ENCODE measurements around the gene SNX8. TPM values are rescaled to one million over a fixed set of nuclear protein-coding genes. Genes with fewer than 3 reads are reported as not detected.
A peak's percentile ranks its signal among the peaks of the same experiment; 100 is the strongest.

The SNX8 gene
- total RNA-seq, 1 donor from 2014 or later = 60.1 TPM

DNA sequence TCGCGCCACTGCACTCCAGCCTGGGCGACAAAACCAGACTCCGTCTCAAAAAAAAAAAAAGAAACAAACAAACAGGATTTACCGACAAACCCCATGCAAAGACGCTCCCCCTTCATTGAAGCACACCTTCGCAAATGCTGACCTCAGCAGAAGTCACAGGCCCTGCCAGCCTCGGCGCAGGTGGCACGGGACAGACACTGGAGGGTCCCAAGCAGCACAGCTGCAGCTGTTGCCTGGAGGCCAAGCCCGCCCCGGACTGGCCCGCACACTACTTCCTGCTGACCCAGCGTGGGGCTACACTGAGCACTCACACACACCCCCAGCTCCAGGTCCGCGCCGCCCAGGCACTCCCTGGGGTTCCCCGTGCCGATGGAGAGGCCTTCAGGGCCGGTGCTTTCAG is 31.2 kb downstream of the SNX8 start:
- TF ChIP-seq, protein P1, sequence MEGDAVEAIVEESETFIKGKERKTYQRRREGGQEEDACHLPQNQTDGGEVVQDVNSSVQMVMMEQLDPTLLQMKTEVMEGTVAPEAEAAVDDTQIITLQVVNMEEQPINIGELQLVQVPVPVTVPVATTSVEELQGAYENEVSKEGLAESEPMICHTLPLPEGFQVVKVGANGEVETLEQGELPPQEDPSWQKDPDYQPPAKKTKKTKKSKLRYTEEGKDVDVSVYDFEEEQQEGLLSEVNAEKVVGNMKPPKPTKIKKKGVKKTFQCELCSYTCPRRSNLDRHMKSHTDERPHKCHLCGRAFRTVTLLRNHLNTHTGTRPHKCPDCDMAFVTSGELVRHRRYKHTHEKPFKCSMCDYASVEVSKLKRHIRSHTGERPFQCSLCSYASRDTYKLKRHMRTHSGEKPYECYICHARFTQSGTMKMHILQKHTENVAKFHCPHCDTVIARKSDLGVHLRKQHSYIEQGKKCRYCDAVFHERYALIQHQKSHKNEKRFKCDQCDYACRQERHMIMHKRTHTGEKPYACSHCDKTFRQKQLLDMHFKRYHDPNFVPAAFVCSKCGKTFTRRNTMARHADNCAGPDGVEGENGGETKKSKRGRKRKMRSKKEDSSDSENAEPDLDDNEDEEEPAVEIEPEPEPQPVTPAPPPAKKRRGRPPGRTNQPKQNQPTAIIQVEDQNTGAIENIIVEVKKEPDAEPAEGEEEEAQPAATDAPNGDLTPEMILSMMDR (IDR thresholded peaks at IDR 0.05) = no peak
- no peaks in the 10 kb centered on the region for H3K9me3 ChIP-seq
- DNase-seq = no peak
- peaks cover 11% of the 10 kb centered on the region for H3K4me1 ChIP-seq
- peak; percentile 53 for ATAC-seq
- no peaks in the 10 kb centered on the region for H3K27me3 ChIP-seq
- intact Hi-C loops (cut with DNase I) = no loop called here
- no peak overlapping the region for H3K27ac ChIP-seq
- no peak overlapping the region for H3K4me3 ChIP-seq
- no peaks in the 10 kb centered on the region for H3K36me3 ChIP-seq

DNA sequence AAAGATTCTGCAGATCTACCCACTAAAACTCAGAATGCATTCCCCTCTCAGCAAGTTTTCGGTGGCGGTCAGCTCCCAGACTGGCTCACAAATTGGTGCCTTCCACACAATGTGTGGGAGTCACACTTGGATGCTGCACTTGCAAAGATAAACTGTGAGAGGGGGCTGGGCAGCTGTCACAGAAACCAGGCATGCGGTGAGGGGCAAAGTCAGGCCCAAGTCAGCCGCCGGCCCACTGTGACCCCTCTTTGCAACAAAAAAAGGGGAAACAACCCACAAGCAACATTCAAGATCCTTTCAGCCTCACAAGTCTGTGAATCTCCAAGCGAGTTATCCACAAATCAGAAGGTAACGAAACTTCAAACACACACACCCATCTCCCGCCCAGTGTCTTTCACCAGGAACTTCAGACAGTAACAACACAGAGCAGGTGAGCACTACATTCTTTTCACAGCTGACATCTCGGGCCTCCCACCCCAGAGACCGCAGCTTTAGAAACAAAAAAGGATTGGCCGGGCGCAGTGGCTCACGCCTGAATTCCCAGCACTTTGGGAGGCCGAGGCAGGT is 32.0 kb downstream of the SNX8 start:
- intact Hi-C loops (cut with DNase I) = no loop called here
- Histone ChIP-seq H3K9me3 (no peaks in the 10 kb centered on the region), H3K4me3 (no peak overlapping the region), H3K27me3 (no peaks in the 10 kb centered on the region), H3K4me1 (peaks cover 11% of the 10 kb centered on the region), H3K36me3 (no peaks in the 10 kb centered on the region), H3K27ac (no peak overlapping the region)
- TF ChIP-seq, protein P1 (IDR thresholded peaks at IDR 0.05) = no peak
- ATAC-seq (no peak), DNase-seq (no peak)

DNA sequence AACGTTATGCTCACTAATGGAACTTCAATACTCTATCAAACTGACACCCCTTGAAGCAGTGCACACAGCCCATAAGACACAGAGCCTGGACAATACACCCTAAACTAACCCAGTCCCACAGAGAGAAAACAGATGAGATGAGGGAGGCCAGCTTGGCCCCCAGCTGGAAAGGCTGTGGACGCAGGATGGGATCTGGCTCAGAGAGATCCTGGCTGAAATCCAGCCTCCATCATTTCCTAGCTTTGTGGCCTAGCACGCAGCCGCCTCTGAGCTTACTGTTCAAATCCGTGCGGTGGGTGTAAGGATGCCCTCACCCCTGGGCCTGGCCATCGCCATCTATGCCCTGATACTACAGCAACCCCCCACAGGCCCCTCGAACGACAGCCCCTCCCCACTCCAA is 32.7 kb downstream of the SNX8 start:
- Histone ChIP-seq H3K27ac (no peak overlapping the region), H3K36me3 (peaks cover 4% of the 10 kb centered on the region), H3K27me3 (no peaks in the 10 kb centered on the region), H3K4me1 (peaks cover 11% of the 10 kb centered on the region), H3K9me3 (no peaks in the 10 kb centered on the region), H3K4me3 (no peak overlapping the region)
- ATAC-seq (peak; percentile 23), DNase-seq (no peak)
- intact Hi-C loops (cut with DNase I) = no loop called here
- TF ChIP-seq, protein P1 (IDR thresholded peaks at IDR 0.05) = no peak

DNA sequence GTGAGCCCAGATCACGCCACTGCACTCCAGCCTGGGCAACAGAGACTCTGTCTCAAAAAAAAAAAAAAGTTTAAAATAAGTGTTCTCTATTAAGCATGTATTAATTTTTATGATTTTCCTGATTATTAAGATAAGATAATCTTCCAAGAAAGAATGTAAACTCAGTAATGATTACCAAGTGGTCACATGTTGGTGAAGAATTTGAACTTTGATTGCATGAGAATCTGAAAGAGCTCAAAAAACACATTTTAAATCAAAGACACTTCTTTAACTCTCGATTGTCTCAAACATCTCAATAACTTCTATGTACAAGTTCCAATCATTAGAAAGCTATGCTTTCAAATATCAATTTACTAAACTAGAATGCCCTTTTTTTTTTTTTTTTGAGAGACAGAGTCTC is 33.8 kb downstream of the SNX8 start:
- ATAC-seq = no peak
- Histone ChIP-seq H3K4me1 (peaks cover 11% of the 10 kb centered on the region), H3K27ac (no peak overlapping the region), H3K4me3 (no peak overlapping the region), H3K27me3 (no peaks in the 10 kb centered on the region), H3K36me3 (peaks cover 11% of the 10 kb centered on the region), H3K9me3 (no peaks in the 10 kb centered on the region)
- DNase-seq = no peak
- intact Hi-C loops (cut with DNase I) = no loop called here
- TF ChIP-seq, protein P1 (IDR thresholded peaks at IDR 0.05) = no peak

DNA sequence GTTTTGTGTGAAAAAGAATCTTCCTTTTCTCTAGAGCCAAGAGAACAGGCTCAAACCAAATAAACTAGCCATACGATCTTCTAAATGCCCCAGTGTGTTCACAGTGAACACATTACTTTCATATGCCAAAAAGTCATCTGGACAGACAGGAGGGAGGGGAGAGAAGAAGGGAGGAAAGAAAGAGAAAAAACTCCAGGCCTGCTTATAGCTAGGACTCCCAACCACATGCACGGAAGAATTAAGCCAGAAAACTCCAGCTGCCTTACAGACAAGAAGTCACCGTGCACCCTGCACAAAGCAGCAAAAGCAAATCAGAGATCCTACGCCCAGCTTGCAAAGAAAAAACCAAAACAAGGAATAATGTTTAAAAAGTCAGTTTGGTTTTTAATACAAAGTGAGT is 34.3 kb downstream of the SNX8 start:
- H3K9me3 ChIP-seq = no peaks in the 10 kb centered on the region
- TF ChIP-seq, protein P1 (IDR thresholded peaks at IDR 0.05) = no peak
- peaks cover 11% of the 10 kb centered on the region for H3K4me1 ChIP-seq
- H3K27ac ChIP-seq = no peak overlapping the region
- peaks cover 13% of the 10 kb centered on the region for H3K36me3 ChIP-seq
- no peaks in the 10 kb centered on the region for H3K27me3 ChIP-seq
- no peak overlapping the region for H3K4me3 ChIP-seq
- no peak for DNase-seq
- intact Hi-C loops (cut with DNase I) = no loop called here
- ATAC-seq = no peak

DNA sequence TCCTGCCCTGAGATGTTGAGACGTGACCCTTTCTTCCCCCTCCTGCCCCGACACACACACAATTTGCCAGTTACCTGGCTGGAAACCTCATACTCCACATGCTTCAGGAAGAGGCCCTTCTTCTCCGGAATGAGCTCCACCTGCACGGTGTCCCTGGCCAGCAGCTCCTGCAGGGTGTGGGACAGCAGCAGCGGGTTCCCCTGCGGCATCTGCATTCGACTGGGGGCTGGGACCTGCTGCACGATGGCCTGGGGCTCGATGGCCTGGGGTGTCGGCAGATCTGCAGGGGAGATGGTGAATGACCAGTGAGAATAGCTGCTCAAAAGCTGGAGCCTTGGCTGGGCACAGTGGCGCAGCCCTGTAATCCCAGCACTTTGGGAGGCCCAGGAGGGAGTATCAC is 36.2 kb downstream of the SNX8 start:
- peaks cover 29% of the 10 kb centered on the region for H3K36me3 ChIP-seq
- intact Hi-C loops (cut with DNase I) = no loop called here
- H3K27ac ChIP-seq = no peak overlapping the region
- TF ChIP-seq, protein P1 (IDR thresholded peaks at IDR 0.05) = no peak
- peaks cover 11% of the 10 kb centered on the region for H3K4me1 ChIP-seq
- no peak for DNase-seq
- H3K4me3 ChIP-seq = no peak overlapping the region
- no peaks in the 10 kb centered on the region for H3K27me3 ChIP-seq
- H3K9me3 ChIP-seq = no peaks in the 10 kb centered on the region
- ATAC-seq = no peak
